ENCODE results near the gene NKAIN2. TPM values are rescaled to one million over a fixed set of nuclear protein-coding genes. Genes with fewer than 3 reads are reported as not detected.
"Not testable (repeated sequence)": the region's sequence is repeated elsewhere in the genome, so short reads cannot be mapped to it uniquely, and the experiment has no call there.

The NKAIN2 gene
- total RNA-seq, 4 donors from 2014 or later: 0.31 to 0.58 (median 0.39) TPM; not detected in 1

DNA sequence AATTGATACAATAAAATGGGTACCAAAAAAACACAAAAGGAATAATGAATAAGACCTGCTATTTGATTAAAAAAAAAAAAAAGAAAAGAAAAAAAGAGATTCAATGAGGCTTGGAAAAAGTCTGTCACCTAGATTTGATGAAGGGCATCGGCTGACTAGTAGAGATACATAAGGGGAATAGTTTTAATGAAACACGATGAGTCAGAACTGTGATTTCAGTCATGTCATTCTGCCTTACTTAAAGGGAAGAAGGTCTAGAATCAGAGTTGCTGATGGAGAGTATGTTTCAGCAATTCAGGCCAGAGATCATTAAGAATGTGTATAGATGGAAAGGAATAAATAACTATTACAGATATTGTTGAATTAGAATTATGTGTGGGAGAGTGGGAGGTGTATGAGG, 592.7 kb downstream of the NKAIN2 start:
- in situ Hi-C loops (cut with MboI; ENCODE audit: low sequenced_read_pairs in 4 of 4): no loop called here

DNA sequence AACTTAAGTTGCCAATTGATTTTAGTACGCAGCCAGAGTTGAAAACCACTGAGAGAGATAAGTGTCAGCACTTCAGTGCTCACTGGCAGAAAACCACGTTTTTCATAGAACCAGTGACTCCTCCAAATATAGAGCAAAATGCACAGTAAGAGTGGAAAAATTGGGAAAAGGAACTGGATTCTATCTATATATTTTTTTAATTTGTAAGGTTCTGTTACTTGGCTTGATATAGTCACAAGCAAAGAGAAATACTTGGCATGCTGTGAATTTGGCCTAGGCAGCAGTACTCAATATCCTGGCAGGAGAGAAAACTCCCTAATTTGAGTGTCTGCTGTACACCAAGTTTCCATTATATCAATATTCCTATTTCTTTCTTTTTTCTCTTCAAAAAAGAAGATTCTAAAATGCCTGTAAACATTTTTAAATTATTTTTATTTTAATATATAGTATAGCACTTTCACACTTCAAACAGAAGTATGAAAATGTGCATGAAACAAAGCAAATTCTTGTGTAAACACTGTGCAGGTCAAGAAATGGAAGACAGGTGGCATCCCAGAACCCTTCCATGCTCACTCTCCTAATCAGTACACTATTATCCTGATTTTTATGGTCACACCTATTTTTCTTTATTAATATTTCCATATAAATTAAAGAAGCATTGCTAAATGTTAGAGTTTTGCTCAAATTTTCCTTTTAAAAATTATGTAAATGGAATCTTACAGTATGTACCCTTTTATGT, 596.8 kb downstream of the NKAIN2 start:
- Histone ChIP-seq H3K27me3 (no peaks in the 10 kb centered on the region), H3K4me1 (no peaks in the 10 kb centered on the region), H3K9me3 (no peaks in the 10 kb centered on the region), H3K4me3 (no peak overlapping the region), H3K36me3 (no peaks in the 10 kb centered on the region), H3K27ac (no peak overlapping the region)
- no peak for ATAC-seq
- DNase-seq: no peak
- in situ Hi-C loops (cut with MboI; ENCODE audit: low sequenced_read_pairs in 4 of 4) (no loop called here), intact Hi-C loops (cut with DNase I; ENCODE audit: low total_unique reads) (no loop called here)
- TF ChIP-seq, protein P1, sequence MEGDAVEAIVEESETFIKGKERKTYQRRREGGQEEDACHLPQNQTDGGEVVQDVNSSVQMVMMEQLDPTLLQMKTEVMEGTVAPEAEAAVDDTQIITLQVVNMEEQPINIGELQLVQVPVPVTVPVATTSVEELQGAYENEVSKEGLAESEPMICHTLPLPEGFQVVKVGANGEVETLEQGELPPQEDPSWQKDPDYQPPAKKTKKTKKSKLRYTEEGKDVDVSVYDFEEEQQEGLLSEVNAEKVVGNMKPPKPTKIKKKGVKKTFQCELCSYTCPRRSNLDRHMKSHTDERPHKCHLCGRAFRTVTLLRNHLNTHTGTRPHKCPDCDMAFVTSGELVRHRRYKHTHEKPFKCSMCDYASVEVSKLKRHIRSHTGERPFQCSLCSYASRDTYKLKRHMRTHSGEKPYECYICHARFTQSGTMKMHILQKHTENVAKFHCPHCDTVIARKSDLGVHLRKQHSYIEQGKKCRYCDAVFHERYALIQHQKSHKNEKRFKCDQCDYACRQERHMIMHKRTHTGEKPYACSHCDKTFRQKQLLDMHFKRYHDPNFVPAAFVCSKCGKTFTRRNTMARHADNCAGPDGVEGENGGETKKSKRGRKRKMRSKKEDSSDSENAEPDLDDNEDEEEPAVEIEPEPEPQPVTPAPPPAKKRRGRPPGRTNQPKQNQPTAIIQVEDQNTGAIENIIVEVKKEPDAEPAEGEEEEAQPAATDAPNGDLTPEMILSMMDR (IDR thresholded peaks at IDR 0.05 in 4 of 5, conservative IDR thresholded peaks at IDR 0.05 in 1 of 5): no peak
- no peak for TF ChIP-seq POLR2A (IDR thresholded peaks at IDR 0.05)

More for the DNA sequence above, 592.7 kb downstream of the NKAIN2 start:
- intact Hi-C loops (cut with DNase I; ENCODE audit: low total_unique reads): no loop called here
- H3K27me3 ChIP-seq: no peaks in the 10 kb centered on the region
- no peak overlapping the region for H3K4me3 ChIP-seq
- TF ChIP-seq POLR2A (IDR thresholded peaks at IDR 0.05): no peak
- TF ChIP-seq, protein P1 (IDR thresholded peaks at IDR 0.05 in 4 of 5, conservative IDR thresholded peaks at IDR 0.05 in 1 of 5): no peak
- no peak overlapping the region for H3K27ac ChIP-seq
- H3K36me3 ChIP-seq: no peaks in the 10 kb centered on the region
- H3K9me3 ChIP-seq: no peaks in the 10 kb centered on the region
- ATAC-seq (no peak), DNase-seq (no peak)
- no peaks in the 10 kb centered on the region for H3K4me1 ChIP-seq

DNA sequence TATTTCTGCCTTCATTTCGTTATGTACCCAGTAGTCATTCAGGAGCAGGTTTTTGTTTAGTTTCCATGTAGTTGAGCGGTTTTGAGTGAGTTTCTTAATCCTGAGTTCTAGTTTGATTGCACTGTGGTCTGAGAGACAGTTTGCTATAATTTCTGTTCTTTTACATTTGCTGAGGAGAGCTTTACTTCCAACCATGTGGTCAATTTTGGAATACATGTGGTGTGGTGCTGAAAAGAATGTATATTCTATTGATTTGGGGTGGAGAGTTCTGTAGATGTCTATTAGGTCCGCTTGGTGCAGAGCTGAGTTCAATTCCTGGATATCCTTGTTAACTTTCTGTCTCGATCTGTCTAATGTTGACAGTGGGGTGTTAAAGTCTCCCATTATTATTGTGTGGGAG, 606.8 kb downstream of the NKAIN2 start:
- in situ Hi-C loops (cut with MboI; ENCODE audit: low sequenced_read_pairs in 4 of 4); H3K4me3 ChIP-seq; H3K27me3 ChIP-seq; ATAC-seq; H3K4me1 ChIP-seq; H3K9me3 ChIP-seq; DNase-seq; H3K27ac ChIP-seq; intact Hi-C loops (cut with DNase I; ENCODE audit: low total_unique reads); H3K36me3 ChIP-seq: not testable (repeated sequence)

DNA sequence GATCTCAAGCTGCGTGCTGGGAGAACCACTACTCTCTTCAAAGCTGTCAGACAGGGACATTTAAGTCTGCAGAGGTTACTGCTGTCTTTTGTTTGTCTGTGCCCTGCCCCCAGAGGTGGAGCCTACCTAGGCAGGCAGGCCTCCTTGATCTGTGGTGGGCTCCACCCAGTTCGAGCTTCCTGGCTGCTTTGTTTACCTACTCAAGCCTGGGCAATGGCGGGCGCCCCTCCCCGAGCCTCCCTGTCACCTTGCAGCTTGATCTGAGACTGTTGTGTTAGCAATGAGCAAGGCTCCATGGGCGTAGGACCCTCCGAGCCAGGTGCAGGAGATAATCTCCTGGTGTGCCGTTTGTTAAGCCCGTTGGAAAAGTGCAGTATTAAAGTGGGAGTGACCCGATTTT, 609.0 kb downstream of the NKAIN2 start:
- ATAC-seq, H3K27me3 ChIP-seq: not testable (repeated sequence)

DNA sequence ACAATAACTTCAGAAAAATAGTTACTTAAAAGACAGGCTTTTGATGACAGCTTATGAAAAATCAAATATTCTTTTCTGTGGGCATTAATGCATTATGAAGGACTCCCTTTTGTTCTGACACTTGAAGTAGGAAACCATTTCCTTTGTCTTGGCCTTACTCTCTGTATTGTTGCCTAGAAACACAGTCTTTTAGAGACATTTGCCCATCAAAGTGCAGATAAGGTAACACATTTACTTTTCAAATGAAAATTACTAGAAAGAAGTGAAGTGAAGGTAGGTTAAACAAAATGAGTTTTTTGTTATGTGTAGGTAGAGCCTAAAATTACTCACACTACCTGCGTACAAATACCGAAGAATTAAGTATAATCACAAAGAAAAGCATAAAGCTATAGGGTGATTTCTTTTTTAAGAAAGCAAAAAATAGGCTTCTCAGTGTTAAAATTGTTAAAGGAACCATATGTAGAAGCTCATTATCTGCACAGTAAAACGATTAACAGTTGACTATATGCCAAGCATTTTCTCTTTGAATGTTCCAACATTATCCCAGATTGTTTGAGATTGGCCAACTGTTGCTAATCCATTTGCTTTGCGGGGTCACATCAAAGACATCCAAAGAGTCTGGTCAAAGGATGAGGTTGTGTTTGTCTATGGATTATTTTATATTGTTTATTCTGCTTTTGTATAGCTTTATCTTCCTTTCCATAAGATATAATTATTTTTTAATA, 616.6 kb downstream of the NKAIN2 start:
- in situ Hi-C loops (cut with MboI; ENCODE audit: low sequenced_read_pairs in 4 of 4): no loop called here
- Histone ChIP-seq H3K36me3 (no peaks in the 10 kb centered on the region), H3K9me3 (no peaks in the 10 kb centered on the region), H3K27me3 (no peaks in the 10 kb centered on the region), H3K4me3 (no peak overlapping the region), H3K27ac (no peak overlapping the region), H3K4me1 (no peaks in the 10 kb centered on the region)
- TF ChIP-seq POLR2A (IDR thresholded peaks at IDR 0.05): no peak
- TF ChIP-seq, protein P1 (IDR thresholded peaks at IDR 0.05 in 4 of 5, conservative IDR thresholded peaks at IDR 0.05 in 1 of 5): no peak
- ATAC-seq: no peak
- no peak for DNase-seq
- intact Hi-C loops (cut with DNase I; ENCODE audit: low total_unique reads): no loop called here

More for the DNA sequence above, 609.0 kb downstream of the NKAIN2 start:
- H3K4me3 ChIP-seq; H3K9me3 ChIP-seq; H3K4me1 ChIP-seq; in situ Hi-C loops (cut with MboI; ENCODE audit: low sequenced_read_pairs in 4 of 4); H3K36me3 ChIP-seq; H3K27ac ChIP-seq; intact Hi-C loops (cut with DNase I; ENCODE audit: low total_unique reads); DNase-seq: not testable (repeated sequence)
